Measurements from ENCODE around the gene RAB11FIP4. TPM values are rescaled to one million over a fixed set of nuclear protein-coding genes. Genes with fewer than 3 reads are reported as not detected.

The RAB11FIP4 gene
- total and polyA plus RNA-seq, 2 of the 13 experiments (the other 11 are each of a cell fraction or from before 2014, with no cell fraction given): 28.0 to 89.3 TPM

DNA sequence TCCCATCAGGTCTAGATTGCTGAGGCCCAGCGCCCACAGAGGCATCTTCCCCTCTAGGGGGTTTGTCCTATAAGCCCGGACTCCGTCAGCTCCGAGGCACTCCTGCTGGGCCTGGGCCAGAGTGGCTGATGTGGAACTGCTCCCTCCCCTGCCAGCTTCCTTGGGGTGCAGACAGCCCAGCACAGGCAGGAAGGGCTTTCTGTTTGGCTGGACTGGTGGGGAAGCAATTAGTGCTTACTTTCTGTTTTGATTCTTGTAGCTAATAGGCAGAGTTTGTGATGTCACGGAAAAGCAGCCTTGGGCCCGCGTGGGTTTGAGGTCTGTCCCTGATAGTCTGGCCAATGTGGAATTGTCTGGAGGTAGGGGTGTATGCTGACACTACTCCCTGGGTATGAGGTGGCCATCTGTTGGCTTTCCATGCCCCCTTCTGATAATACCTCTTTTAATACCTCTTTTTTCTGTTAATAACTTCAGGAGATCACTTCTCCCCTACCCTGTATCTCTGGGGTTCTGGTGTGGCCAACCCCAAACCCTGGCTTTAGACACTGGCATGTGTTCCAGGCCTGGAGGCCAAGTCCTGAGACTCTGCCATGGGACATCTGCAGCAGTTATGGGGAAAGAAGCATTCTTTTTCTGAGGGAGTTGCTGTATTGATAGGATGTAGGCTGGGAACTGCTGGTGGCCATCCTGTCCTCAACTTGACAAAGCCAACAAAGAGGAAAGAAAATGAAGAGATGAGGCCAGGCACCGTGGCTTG is 190.9 kb downstream of the RAB11FIP4 start:
- TF ChIP-seq CREM (IDR thresholded peaks at IDR 0.05): no peak
- TF ChIP-seq CREM (CRISPR knock-in tag; IDR thresholded peaks at IDR 0.05): no peak
- TF ChIP-seq ZNF281 (CRISPR knock-in tag; IDR thresholded peaks at IDR 0.05; ENCODE audit: borderline replicate concordance): no peak
- no peak for TF ChIP-seq HNF4G (IDR thresholded peaks at IDR 0.05; ENCODE audit: borderline replicate concordance, low read depth, low read length)
- TF ChIP-seq HNF4G (CRISPR knock-in tag; IDR thresholded peaks at IDR 0.05; ENCODE audit: borderline replicate concordance, low read depth): no peak
- TF ChIP-seq, protein P1, sequence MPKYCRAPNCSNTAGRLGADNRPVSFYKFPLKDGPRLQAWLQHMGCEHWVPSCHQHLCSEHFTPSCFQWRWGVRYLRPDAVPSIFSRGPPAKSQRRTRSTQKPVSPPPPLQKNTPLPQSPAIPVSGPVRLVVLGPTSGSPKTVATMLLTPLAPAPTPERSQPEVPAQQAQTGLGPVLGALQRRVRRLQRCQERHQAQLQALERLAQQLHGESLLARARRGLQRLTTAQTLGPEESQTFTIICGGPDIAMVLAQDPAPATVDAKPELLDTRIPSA (CRISPR knock-in tag; IDR thresholded peaks at IDR 0.05; ENCODE audit: borderline replicate concordance): no peak
- TF ChIP-seq ZNF3 (CRISPR knock-in tag; IDR thresholded peaks at IDR 0.05): no peak
- no peak for TF ChIP-seq SRSF1 (optimal IDR thresholded peaks at IDR 0.05; ENCODE audit: low read depth, low read length)
- no peak for TF ChIP-seq ZNF383 (CRISPR knock-in tag; IDR thresholded peaks at IDR 0.05; ENCODE audit: borderline replicate concordance)
- TF ChIP-seq, protein P2, sequence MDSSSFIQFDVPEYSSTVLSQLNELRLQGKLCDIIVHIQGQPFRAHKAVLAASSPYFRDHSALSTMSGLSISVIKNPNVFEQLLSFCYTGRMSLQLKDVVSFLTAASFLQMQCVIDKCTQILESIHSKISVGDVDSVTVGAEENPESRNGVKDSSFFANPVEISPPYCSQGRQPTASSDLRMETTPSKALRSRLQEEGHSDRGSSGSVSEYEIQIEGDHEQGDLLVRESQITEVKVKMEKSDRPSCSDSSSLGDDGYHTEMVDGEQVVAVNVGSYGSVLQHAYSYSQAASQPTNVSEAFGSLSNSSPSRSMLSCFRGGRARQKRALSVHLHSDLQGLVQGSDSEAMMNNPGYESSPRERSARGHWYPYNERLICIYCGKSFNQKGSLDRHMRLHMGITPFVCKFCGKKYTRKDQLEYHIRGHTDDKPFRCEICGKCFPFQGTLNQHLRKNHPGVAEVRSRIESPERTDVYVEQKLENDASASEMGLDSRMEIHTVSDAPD (CRISPR knock-in tag; IDR thresholded peaks at IDR 0.05): no peak
- TF ChIP-seq FOXK2 (IDR thresholded peaks at IDR 0.05): no peak
- no peak for TF ChIP-seq ZSCAN31 (CRISPR knock-in tag; IDR thresholded peaks at IDR 0.05; ENCODE audit: low read depth)
- TF ChIP-seq ELF4 (CRISPR knock-in tag; IDR thresholded peaks at IDR 0.05; ENCODE audit: borderline replicate concordance): no peak
- TF ChIP-seq ZNF891 (CRISPR knock-in tag; IDR thresholded peaks at IDR 0.05): no peak
- TF ChIP-seq ZFAT (CRISPR knock-in tag; conservative IDR thresholded peaks at IDR 0.05): no peak
- TF ChIP-seq ZNF136 (CRISPR knock-in tag; IDR thresholded peaks at IDR 0.05; ENCODE audit: low read depth): no peak
- Histone ChIP-seq H3K9me3 (ENCODE audit: low read length) (no peaks in the 10 kb centered on the region), H3K9ac (ENCODE audit: insufficient read depth, low read depth, low read length) (no peak overlapping the region), H3K27me3 (ENCODE audit: control insufficient read depth in 1 of 2, insufficient read depth in 2 of 2, low read length in 2 of 2) (peaks cover 0 to 16% of the 10 kb centered on the region in 2 experiments; a peak in 3 of 5 replicates), H4K20me1 (ENCODE audit: insufficient read depth, low read length) (no peaks in the 10 kb centered on the region), H3K4me3 (replicated peaks in 1 of 3; ENCODE audit: insufficient read depth in 1 of 3, low read depth in 2 of 3, low read length in 3 of 3) (no peak overlapping the region), H3K79me2 (ENCODE audit: insufficient read depth, low read length) (no peaks in the 10 kb centered on the region), H3K36me3 (replicated peaks in 1 of 2; ENCODE audit: control insufficient read depth in 1 of 2, insufficient read depth in 2 of 2, low read length in 2 of 2) (no peaks in the 10 kb centered on the region), H3K27ac (ENCODE audit: extremely low read length, insufficient read depth, low read length) (no peak overlapping the region), H3K4me2 (ENCODE audit: low read depth, low read length) (no peak overlapping the region), H2AFZ (ENCODE audit: low read length) (no peak overlapping the region), H3K4me1 (ENCODE audit: insufficient read depth, low read length) (no peaks in the 10 kb centered on the region)
- FAIRE-seq (no peak), DNase-seq (ENCODE audit: low spot score) (no peak), ATAC-seq (peak; percentile 41)
- BruUV-seq (replicated peaks): no TSS peak
- ChIA-PET POLR2A (no interaction called here), CTCF (ENCODE audit: low intra/inter-chr PET ratio, low total read pairs) (no interaction called here)
- in situ Hi-C loops (cut with HindIII; ENCODE audit: extremely low pct_ligation_motif_present, low pct_unique_long_range_greater_than_20kb) (no loop called here), intact Hi-C loops (cut with micrococcal nuclease; ENCODE audit: unreplicated experiment) (no loop called here)
- 65% methylated on average over 3 of the region's 8 CpGs for WGBS (ENCODE audit: low lambda C conversion rate)

All from HepG2 (cell line).